SK-N-SH treated with all-trans-retinoic acid at 6 μM for 48 hours (cell line): ENCODE results near the gene WASHC4.

Experiments
- ATAC-seq: fragments of 200-7000 bp; cut with Tn5 transposase; 3 replicates; pipeline ENCODE4 v1.9.1; 2020; ENCODE audit warnings: mild to moderate bottlenecking, moderate library complexity
- ARNTL ChIP-seq: fragments of 450-650 bp; formaldehyde crosslinking; IDR thresholded peaks from 2 replicates; pipeline ENCODE4 v1.5.0; 2020; ENCODE audit warnings: low read depth, mild to moderate bottlenecking, moderate library complexity, borderline replicate concordance
- BACH2 ChIP-seq: fragments of 250-450 bp; sonication (Bioruptor Pico); IDR thresholded peaks from 2 replicates; pipeline ENCODE4 v1.9.0; 2021; ENCODE audit warnings: mild to moderate bottlenecking, borderline replicate concordance
- CREB5 ChIP-seq: fragments of 250-450 bp; sonication (Bioruptor Pico); IDR thresholded peaks from 2 replicates; pipeline ENCODE4 v1.5.1; 2020; ENCODE audit warnings: low read depth, mild to moderate bottlenecking, moderate library complexity
- CSDC2 ChIP-seq: fragments of 250-450 bp; sonication (Bioruptor Pico); IDR thresholded peaks from 2 replicates; pipeline ENCODE4 v1.5.0; 2020; ENCODE audit warnings: mild to moderate bottlenecking, moderate library complexity
- CSRNP3 ChIP-seq: fragments of 250-450 bp; sonication (Bioruptor Pico); IDR thresholded peaks from 2 replicates; pipeline ENCODE4 v1.5.1; 2021; ENCODE audit warnings: mild to moderate bottlenecking, moderate library complexity
- ESRRG ChIP-seq: fragments of 250-450 bp; sonication (Bioruptor Pico); IDR thresholded peaks from 2 replicates; pipeline ENCODE4 v1.6.1; 2021; ENCODE audit warnings: mild to moderate bottlenecking
- ISL1 ChIP-seq: fragments of 250-450 bp; sonication (Bioruptor Pico); IDR thresholded peaks from 2 replicates; pipeline ENCODE4 v2.1.2; 2022; ENCODE audit warnings: mild to moderate bottlenecking, moderate library complexity
- OSR1 ChIP-seq: fragments of 250-450 bp; sonication (Bioruptor Pico); IDR thresholded peaks from 2 replicates; pipeline ENCODE4 v1.8.0; 2022; ENCODE audit warnings: moderate library complexity, mild to moderate bottlenecking, inconsistent platforms
- POU6F1 ChIP-seq: fragments of 250-450 bp; sonication (Bioruptor Pico); IDR thresholded peaks from 2 replicates; pipeline ENCODE4 v1.8.0; 2021; ENCODE audit warnings: low read depth, mild to moderate bottlenecking, moderate library complexity, borderline replicate concordance
- PPARA ChIP-seq: fragments of 250-450 bp; sonication (Bioruptor Pico); IDR thresholded peaks from 2 replicates; pipeline ENCODE4 v1.5.0; 2020; ENCODE audit warnings: mild to moderate bottlenecking, borderline replicate concordance
- RARB ChIP-seq: fragments of 250-450 bp; sonication (Bioruptor Pico); IDR thresholded peaks from 2 replicates; pipeline ENCODE4 v1.8.0; 2021; ENCODE audit warnings: mild to moderate bottlenecking, moderate library complexity
- SNAI2 ChIP-seq: fragments of 250-450 bp; sonication (Bioruptor Pico); IDR thresholded peaks from 2 replicates; pipeline ENCODE4 v1.5.0; 2020; ENCODE audit warnings: mild to moderate bottlenecking, moderate library complexity
- TCF4 ChIP-seq: fragments of 250-450 bp; sonication (Bioruptor Pico); IDR thresholded peaks from 2 replicates; pipeline ENCODE4 v1.8.0; 2021; ENCODE audit warnings: mild to moderate bottlenecking, moderate library complexity, borderline replicate concordance
- TSHZ2 ChIP-seq: fragments of 250-450 bp; sonication (Bioruptor Pico); IDR thresholded peaks from 2 replicates; pipeline ENCODE4 v1.5.0; 2020; ENCODE audit warnings: mild to moderate bottlenecking, moderate library complexity
- ZC3H10 ChIP-seq: fragments of 250-450 bp; sonication (Bioruptor Pico); IDR thresholded peaks from 2 replicates; pipeline ENCODE4 v1.5.1; 2021; ENCODE audit warnings: mild to moderate bottlenecking, moderate library complexity
- ZFP3 ChIP-seq: fragments of 250-450 bp; sonication (Bioruptor Pico); IDR thresholded peaks from 2 replicates; pipeline ENCODE4 v1.5.0; 2020; ENCODE audit warnings: mild to moderate bottlenecking, moderate library complexity
- ZFP30 ChIP-seq: fragments of 450-650 bp; formaldehyde crosslinking; IDR thresholded peaks from 2 replicates; pipeline ENCODE4 v1.5.0; 2022; ENCODE audit warnings: mild to moderate bottlenecking, moderate library complexity
- ZNF565 ChIP-seq: fragments of 450-650 bp; formaldehyde crosslinking; conservative IDR thresholded peaks from 2 replicates; pipeline ENCODE4 v1.5.0; 2020; ENCODE audit warnings: low read depth, mild to moderate bottlenecking, moderate library complexity
- ZNF70 ChIP-seq: fragments of 450-650 bp; formaldehyde crosslinking; IDR thresholded peaks from 2 replicates; pipeline ENCODE4 v1.5.0; 2020; ENCODE audit warnings: mild to moderate bottlenecking, moderate library complexity
- ZNF8 ChIP-seq: fragments of 450-650 bp; formaldehyde crosslinking; IDR thresholded peaks from 2 replicates; pipeline ENCODE4 v1.5.0; 2020; ENCODE audit warnings: mild to moderate bottlenecking, moderate library complexity

Gene WASHC4

GRCh38 chr12:105157606-105158005, 50.1 kb downstream of the WASHC4 start:
- TF ChIP-seq ZFP30 (CRISPR knock-in tag), result no peak
- TF ChIP-seq ZNF8 (CRISPR knock-in tag), result no peak
- no peak for TF ChIP-seq CREB5 (CRISPR knock-in tag)
- no peak for TF ChIP-seq SNAI2 (CRISPR knock-in tag)
- no peak for TF ChIP-seq ISL1 (CRISPR knock-in tag)
- TF ChIP-seq OSR1 (CRISPR knock-in tag), result no peak
- TF ChIP-seq ZNF565 (CRISPR knock-in tag), result no peak
- TF ChIP-seq PPARA, result no peak
- TF ChIP-seq CSDC2 (CRISPR knock-in tag), result no peak
- ATAC-seq, result no peak

GRCh38 chr12:105158876-105159275, 51.3 kb downstream of the WASHC4 start:
- TF ChIP-seq ZNF8 (CRISPR knock-in tag), result no peak
- TF ChIP-seq TCF4 (CRISPR knock-in tag), result no peak
- no peak for ATAC-seq

GRCh38 chr12:105162174-105162573, 54.6 kb downstream of the WASHC4 start:
- no peak for ATAC-seq
- TF ChIP-seq ZNF70 (CRISPR knock-in tag) (no peak), OSR1 (CRISPR knock-in tag) (no peak)

GRCh38 chr12:105164068-105164467, 56.5 kb downstream of the WASHC4 start:
- TF ChIP-seq TSHZ2 (CRISPR knock-in tag), result no peak
- no peak for TF ChIP-seq POU6F1 (CRISPR knock-in tag)
- TF ChIP-seq CSRNP3 (CRISPR knock-in tag), result no peak
- no peak for TF ChIP-seq CREB5 (CRISPR knock-in tag)
- TF ChIP-seq ZNF565 (CRISPR knock-in tag), result no peak
- TF ChIP-seq ZC3H10, result no peak
- no peak for TF ChIP-seq RARB (CRISPR knock-in tag)
- no peak for TF ChIP-seq ZNF70 (CRISPR knock-in tag)
- no peak for TF ChIP-seq ZFP30 (CRISPR knock-in tag)
- no peak for TF ChIP-seq TCF4 (CRISPR knock-in tag)
- TF ChIP-seq ISL1 (CRISPR knock-in tag), result no peak
- no peak for TF ChIP-seq BACH2 (CRISPR knock-in tag)
- ATAC-seq, result no peak

GRCh38 chr12:105166736-105167135, 59.2 kb downstream of the WASHC4 start:
- TF ChIP-seq ESRRG (no peak), ARNTL (CRISPR knock-in tag) (no peak), CSRNP3 (CRISPR knock-in tag) (no peak), ZNF565 (CRISPR knock-in tag) (no peak), TCF4 (CRISPR knock-in tag) (no peak), PPARA (no peak), RARB (CRISPR knock-in tag) (no peak), ZFP3 (no peak), ZC3H10 (no peak), OSR1 (CRISPR knock-in tag) (no peak), BACH2 (CRISPR knock-in tag) (no peak), CSDC2 (CRISPR knock-in tag) (no peak), ZNF70 (CRISPR knock-in tag) (no peak)
- TF ChIP-seq, all 23 proteins: peak for 0
- ATAC-seq, result no peak
